H1 (cell line): ENCODE results near the gene GUCY1B1. TPM values are rescaled to one million over a fixed set of nuclear protein-coding genes. Genes with fewer than 3 reads are reported as not detected.

Source experiments
- HDAC6 ChIP-seq: IDR thresholded peaks from one replicate; pipeline ENCODE4 v1.7.1; 2012; ENCODE audit warnings: low read depth, mild to moderate bottlenecking, inconsistent platforms, low read length, moderate library complexity
- KDM1A ChIP-seq: fragments of 200-600, 300-600 bp; sonication (generic); IDR thresholded peaks from 2 replicates; pipeline ENCODE4 v1.7.1; 2016; ENCODE audit warnings: mild to moderate bottlenecking, low read length, borderline replicate concordance
- KDM5A ChIP-seq: fragments of 200-600 bp; IDR thresholded peaks from 2 replicates; pipeline ENCODE4 v1.7.1; 2012; ENCODE audit warnings: mild to moderate bottlenecking, low read length, inconsistent platforms, mixed read lengths
- RXRA ChIP-seq: IDR thresholded peaks from 2 replicates; pipeline ENCODE4 v1.6.1; 2011; ENCODE audit warnings: low read depth, mild to moderate bottlenecking, low read length, moderate library complexity; ENCODE audit not compliant: insufficient read depth
- SIRT6 ChIP-seq: IDR thresholded peaks from one replicate; pipeline ENCODE4 v1.7.1; 2012; ENCODE audit warnings: low read length, inconsistent platforms
- TAF7 ChIP-seq: optimal IDR thresholded peaks from 2 replicates; pipeline ENCODE3; 2011; ENCODE audit warnings: low read depth, mild to moderate bottlenecking, inconsistent platforms, low read length, moderate library complexity, borderline replicate concordance
- YY1 ChIP-seq: IDR thresholded peaks from 2 replicates; pipeline ENCODE4 v1.6.1; 2011; ENCODE audit warnings: low read depth, mild to moderate bottlenecking, low read length
- polyA plus RNA-seq, 7 experiments: library from polyadenylated mRNA; depleted of rRNA in 3 of 7; stranded (reverse) in 5 of 7; unstranded in 2 of 7; fragments of >200 nt in 5 of 7; fragments of 200-250 nt in 2 of 7; gene quantifications; 1 replicate in 5 of 7; 2 replicates in 1 of 7; 4 replicates in 1 of 7; pipeline versions ENCODE4 v1.2.1 to v1.2.3, GENCODE V29; 2011 to 2013; ENCODE audit warnings: missing spikeins in 2 of 7, mixed read lengths in 2 of 7
- total RNA-seq: library from RNA; stranded (reverse); fragmentation: NEBNext Ultra II Directional; extraction: Animal tissue kit (Norgen Biotek cat#: 25700); gene quantifications from 2 replicates; pipeline ENCODE4 v1.2.1, GENCODE V29; 2021
- TF ChIP-seq, protein P1 (sequence below): IDR thresholded peaks from 2 replicates; pipeline ENCODE4 v1.6.1; 2012; ENCODE audit warnings: inconsistent platforms
- TF ChIP-seq, protein P2 (sequence below), 3 experiments: IDR thresholded peaks; 1 replicate in 2 of 3; 2 replicates in 1 of 3; pipeline versions ENCODE4 v1.5.1 to v1.6.1; 2011; ENCODE audit warnings: low read length in 3 of 3, mild to moderate bottlenecking in 3 of 3, inconsistent platforms in 2 of 3, low read depth in 1 of 3, moderate library complexity in 1 of 3; ENCODE audit not compliant: insufficient read depth in 1 of 3; ENCODE audit errors: control extremely low read depth in 1 of 3

The GUCY1B1 gene
- total and polyA plus RNA-seq, 2 of the 8 experiments (the other 6 are each of a cell fraction or from before 2014, with no cell fraction given), result 1.5 to 2.9 TPM

DNA sequence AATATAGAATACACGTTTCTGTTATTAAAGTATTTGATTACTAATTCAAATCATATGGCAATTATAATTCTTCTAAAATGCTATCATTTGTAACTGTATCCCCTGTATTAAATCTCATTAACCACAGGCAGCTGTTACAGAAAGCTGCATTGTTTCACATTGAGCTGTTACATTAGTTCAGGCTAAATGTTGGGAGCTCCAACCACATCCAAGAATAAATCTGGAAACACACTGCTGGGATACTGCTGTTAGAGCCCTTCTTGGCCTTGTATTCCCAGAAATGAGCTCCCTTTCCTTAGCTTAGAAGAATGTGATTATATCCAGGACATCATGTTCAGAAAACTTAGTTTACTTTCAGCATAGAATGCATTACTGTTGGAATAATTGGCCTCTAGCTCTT, 48.2 kb downstream of the GUCY1B1 start (continued):
- TF ChIP-seq, protein P1, sequence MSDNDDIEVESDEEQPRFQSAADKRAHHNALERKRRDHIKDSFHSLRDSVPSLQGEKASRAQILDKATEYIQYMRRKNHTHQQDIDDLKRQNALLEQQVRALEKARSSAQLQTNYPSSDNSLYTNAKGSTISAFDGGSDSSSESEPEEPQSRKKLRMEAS, result no peak
- no peak for TF ChIP-seq KDM5A
- TF ChIP-seq TAF7, result no peak
- TF ChIP-seq KDM1A, result no peak
- no peak for TF ChIP-seq RXRA
- no peak for TF ChIP-seq SIRT6
- TF ChIP-seq, protein P2, sequence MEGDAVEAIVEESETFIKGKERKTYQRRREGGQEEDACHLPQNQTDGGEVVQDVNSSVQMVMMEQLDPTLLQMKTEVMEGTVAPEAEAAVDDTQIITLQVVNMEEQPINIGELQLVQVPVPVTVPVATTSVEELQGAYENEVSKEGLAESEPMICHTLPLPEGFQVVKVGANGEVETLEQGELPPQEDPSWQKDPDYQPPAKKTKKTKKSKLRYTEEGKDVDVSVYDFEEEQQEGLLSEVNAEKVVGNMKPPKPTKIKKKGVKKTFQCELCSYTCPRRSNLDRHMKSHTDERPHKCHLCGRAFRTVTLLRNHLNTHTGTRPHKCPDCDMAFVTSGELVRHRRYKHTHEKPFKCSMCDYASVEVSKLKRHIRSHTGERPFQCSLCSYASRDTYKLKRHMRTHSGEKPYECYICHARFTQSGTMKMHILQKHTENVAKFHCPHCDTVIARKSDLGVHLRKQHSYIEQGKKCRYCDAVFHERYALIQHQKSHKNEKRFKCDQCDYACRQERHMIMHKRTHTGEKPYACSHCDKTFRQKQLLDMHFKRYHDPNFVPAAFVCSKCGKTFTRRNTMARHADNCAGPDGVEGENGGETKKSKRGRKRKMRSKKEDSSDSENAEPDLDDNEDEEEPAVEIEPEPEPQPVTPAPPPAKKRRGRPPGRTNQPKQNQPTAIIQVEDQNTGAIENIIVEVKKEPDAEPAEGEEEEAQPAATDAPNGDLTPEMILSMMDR (IDR thresholded peaks at IDR 0.05; ENCODE audit: control extremely low read depth in 1 of 3, insufficient read depth in 1 of 3, low read depth in 1 of 3, low read length in 3 of 3), result no peak
- TF ChIP-seq YY1, result no peak
- TF ChIP-seq HDAC6, result no peak
- TF ChIP-seq, all 59 proteins: peak for 0
